Left cardiac atrium (tissue), 4 donors: Measurements from ENCODE around the gene METAP2. TPM values are rescaled to one million over a fixed set of nuclear protein-coding genes. Genes with fewer than 3 reads are reported as not detected.

Experiments
- ATAC-seq, 2 donors: fragments of 200-7000 bp; cut with Tn5 transposase; one replicate each; pipeline ENCODE4 v1.9.1; 2020; ENCODE audit warnings: mild to moderate bottlenecking in 2 of 2, moderate library complexity in 2 of 2
- DNase-seq: peaks from one replicate; pipeline ENCODE4 v3.0.0-alpha.2; 2020
- intact Hi-C, 2 donors: fragments of 100-400 bp; cut with DNase I; formaldehyde crosslinking; loops; one replicate each; pipeline versions ENCODE4 v1.14.1 to v1.15.1; 2022 to 2023
- total RNA-seq, 2 donors: library from RNA; stranded (reverse); fragmentation: NEBNext Ultra II Directional; extraction: Animal tissue kit (Norgen Biotek cat#: 25700); gene quantifications; one replicate each; pipeline ENCODE4 v1.2.1, GENCODE V29; 2021
- donor health status: DM: no; HTN: yes; CAD: no.
- donor health status: DM: no; HTN: yes; CAD: no; lungs with severe emphysema.
- donor health status: DM: yes; HTN: yes; CAD: no.
- donor health status: Dilated cardiomyopathy.

METAP2 gene
- total RNA-seq, 2 donors from 2014 or later = 51.9 to 60.2 TPM

DNA sequence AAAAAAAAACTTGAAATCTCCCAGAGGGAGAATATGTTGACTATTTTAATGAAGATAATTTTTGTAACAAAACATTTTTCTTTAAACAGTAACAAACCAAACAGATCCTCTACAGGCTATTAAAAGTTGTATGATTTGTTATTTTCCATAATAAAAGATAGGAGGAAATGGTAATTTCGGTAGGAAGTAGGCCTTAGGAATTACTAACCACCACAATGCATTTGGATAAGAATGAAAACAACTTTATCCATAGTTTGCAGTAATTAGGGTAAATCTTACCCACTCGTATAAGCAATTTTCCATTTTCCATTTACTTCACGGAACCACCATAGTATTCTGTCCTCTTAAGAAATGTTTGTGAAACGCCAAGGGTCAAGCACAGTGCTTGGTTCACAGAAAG is 71.4 kb downstream of the METAP2 start:
- no peak for DNase-seq
- intact Hi-C loops = no loop called here
- ATAC-seq = no peak

DNA sequence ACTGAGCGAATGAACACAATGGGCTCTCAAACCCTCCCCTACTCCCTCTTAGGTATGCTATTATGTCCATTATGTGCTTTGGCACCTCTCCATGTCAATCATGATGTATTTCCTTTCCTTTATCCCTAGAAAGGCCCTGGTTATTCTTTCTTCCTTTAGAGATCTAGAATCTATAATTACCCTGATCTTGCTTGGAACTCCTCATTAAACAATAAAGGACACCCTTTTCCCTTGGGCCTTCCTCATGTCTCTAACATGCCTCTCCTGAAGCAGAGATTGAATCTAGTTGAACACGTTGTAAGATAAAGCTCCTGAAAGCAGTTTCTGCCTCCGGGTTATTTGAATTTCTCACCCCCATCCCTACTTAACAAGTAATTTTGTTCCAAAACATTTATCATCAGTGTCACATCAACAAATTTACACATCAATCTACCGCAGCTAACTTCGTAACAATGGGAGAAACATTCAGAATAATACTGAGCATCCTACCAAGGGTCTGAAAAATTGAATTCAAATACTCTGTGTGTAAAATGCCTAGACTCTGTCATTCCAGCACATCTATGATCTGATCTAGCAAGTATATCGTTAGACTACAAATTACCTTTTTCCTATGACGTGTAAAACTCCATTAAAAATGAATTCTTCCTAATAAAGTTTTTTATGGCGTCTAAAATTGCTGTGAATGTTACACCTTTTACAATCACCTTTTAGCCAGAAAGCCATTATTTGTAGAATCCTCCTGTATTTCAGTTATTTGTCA is 72.0 kb downstream of the METAP2 start:
- ATAC-seq (no peak), DNase-seq (no peak)
- intact Hi-C loops = no loop called here

DNA sequence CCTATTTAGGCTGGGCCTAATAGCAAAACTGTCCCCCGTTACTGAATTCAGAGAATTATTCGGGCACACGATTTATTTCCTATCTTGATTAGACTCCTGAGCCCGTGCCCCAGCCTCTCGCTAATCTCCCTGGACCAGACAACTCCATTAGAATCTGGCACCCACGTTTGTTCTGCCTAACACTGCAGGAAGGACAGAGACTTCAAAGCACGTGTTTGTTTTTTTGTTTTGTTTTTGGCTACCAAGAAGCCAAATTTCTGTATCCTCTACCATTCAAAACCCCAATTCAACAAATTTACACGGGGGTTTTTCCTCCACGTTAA is 72.5 kb downstream of the METAP2 start:
- intact Hi-C loops = no loop called here
- DNase-seq (no peak), ATAC-seq (no peak)

DNA sequence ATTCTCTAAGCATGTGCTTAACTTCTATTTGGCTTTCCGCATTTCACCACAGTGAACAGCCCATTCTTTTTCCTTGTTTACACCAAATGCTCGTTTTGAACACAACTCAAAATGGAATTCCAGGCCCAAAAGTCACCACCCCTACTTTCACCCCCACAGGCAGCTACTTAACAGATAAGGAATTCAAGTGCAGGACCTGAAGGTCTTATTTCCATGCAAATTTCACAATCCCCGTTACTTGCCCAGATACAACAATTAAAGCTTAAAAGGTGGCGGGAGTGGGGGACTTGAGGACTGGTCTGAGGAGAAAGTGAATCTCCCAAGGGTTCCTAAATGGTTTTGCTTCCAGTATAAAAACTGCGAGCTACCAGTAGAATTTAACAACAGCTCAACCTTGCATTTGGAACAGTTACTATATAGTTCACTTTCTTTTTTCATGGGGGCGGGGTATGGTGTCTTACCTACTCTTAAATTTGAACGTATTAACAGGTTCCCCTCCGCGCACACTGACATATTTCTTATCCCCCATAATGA is 73.6 kb downstream of the METAP2 start:
- intact Hi-C loops = no loop called here
- DNase-seq = no peak
- ATAC-seq = no peak

DNA sequence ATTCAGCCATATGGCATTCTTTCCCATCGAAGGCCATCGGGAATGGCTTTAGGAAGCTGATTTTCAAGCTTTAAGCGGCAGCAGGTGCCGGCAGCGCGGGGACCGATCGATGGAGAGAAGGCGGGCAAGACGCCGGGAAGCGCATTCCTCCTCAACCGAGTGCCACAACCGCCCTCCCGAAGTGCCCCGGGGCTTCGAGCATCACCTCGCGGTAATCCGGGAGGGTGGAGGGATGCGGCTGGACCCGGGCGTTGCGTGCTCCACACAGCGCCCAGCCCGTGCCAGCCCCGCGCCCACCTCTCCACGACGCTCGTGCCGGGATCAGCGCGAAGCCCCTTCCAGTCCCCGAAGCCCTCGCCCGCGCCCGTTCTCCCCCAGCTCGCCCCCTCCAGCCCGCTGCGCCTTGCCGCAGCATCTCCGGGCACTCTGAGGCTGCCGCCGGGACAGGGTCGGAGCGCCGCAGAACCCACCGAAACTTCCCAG is 74.1 kb downstream of the METAP2 start:
- ATAC-seq = peak; percentile 58 to 76
- intact Hi-C loops = no loop called here

DNA sequence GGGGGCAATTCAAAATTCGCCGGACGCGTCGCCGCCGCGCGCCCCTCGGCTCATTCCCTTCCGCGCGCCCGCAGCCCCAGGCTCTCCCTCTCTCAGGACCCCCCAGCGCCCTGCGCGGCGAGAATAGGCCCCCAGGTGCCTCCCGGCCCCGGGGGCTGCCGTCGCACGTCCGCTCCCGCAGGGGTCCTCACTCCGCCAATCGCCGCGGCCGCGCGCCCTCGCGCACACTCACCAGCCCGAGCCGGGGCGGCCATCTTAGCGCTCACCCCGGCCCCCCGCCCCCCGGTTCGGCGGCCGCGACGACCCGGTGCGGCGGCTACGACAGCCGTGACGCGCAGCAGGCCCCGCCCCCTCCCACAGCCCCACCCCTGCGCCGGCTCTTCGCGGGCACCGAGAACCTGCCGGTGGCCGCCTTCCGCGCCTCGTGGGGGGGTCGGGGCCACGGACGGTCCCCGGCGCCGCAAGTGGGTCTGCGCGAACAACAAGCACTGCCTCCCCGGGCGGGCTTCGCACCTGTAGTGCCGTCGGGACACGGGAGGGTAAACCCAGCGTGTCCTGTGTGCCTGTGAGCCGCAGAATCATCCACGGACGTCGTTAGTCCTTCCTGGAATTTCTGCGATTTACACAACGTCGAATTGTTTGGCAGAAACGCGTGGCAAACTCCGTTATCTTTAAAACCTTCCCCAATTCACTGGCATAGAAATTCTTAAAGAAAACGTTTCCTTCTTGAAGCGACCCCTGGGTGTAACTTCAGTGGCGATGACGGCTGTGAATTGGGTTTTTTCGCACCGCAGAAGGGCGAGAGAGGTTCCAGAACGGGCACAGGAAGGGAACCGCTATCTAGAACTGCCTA is 74.8 kb downstream of the METAP2 start:
- DNase-seq = peak; percentile 41
- peak; percentile 96 for ATAC-seq
- intact Hi-C loops = no loop called here

More for the DNA sequence above, 74.1 kb downstream of the METAP2 start:
- DNase-seq = no peak

DNA sequence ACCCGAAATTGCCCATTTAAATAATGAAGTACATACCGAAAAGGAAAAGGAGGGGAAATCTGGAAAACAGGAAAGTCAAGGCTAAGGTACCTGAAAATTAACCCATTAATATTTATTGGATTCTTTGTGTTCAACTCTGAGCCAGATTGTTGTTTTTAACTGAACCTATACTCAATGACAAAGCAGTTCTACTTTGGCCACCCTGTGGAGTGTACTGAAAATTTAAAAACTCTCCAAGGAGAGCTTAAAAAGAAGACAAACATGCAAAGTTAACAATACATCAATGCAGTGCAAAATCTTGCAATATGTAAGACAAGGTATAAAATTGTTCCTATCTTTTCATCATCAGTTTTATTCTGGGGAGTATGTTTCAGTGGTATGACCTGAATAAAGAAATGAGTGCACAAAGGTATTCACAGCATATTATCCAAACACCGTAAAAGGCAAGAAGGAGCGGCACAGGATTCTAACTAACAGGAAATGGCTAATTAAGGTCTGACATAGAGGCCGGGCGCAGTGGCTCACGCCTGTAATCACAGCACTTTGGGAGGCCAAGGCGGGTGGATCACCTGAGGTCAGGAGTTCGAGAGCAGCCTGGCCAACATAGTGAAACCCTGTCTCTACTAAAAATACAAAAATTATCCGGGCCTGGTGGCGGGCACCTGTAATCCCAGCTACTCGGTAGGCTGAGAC is 75.6 kb downstream of the METAP2 start:
- DNase-seq (no peak), ATAC-seq (no peak)
- intact Hi-C loops = no loop called here

DNA sequence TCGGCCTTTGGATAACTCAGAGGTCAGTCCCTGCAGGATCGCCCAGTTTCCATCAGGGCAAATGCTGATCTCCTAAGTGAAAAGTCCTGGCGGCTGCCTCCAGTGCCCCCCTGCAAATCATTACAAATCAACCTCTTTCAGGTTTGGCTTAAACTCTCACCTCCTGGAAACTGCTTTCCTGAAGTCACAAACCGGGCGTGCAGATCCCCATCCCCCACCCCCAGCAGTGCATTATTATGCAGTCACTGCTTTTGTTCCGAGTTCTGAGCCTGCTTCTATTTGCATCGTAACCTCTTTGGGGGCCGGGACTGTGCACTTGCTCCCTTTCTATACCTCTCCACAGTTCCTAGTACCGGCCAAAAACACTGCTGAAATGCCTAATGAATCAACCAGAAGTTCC is 77.4 kb downstream of the METAP2 start, which contains the start of gene USP44:
USP44 (minus strand) TSS at position 172 of the 400 bp plus-strand sequence. CDS start 17,220 bp downstream, outside the sequence.
- intact Hi-C loops = no loop called here
- DNase-seq = no peak
- no peak for ATAC-seq

DNA sequence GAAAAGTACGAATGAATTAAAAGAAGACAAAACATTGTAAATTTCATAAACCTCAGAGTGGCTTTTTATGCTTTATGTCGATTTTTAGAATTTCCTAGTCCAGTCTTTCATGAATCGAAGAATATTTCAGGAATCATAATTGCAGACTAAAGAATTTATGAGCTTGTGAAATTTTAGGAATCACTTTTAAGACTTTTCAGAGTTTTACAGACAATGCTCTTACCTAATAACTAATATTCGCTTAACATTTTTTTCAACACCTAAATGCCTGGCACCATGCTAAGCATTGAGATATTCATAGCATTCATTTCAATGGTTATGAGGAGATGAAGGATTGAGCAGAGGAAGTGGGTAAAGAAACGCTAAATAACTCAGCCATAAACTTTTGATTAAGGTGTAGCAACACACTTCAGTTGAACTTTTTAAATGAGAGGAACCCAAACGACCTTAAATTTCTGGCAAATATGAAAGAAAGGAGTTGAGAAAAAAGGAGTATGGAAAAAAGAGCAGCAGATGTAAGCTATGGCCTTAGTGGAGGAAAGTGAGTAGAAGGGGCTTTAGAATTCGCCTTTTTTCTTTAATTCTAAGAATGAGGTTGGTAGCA is 78.1 kb downstream of the METAP2 start:
- intact Hi-C loops = no loop called here
- ATAC-seq = no peak
- DNase-seq = no peak

DNA sequence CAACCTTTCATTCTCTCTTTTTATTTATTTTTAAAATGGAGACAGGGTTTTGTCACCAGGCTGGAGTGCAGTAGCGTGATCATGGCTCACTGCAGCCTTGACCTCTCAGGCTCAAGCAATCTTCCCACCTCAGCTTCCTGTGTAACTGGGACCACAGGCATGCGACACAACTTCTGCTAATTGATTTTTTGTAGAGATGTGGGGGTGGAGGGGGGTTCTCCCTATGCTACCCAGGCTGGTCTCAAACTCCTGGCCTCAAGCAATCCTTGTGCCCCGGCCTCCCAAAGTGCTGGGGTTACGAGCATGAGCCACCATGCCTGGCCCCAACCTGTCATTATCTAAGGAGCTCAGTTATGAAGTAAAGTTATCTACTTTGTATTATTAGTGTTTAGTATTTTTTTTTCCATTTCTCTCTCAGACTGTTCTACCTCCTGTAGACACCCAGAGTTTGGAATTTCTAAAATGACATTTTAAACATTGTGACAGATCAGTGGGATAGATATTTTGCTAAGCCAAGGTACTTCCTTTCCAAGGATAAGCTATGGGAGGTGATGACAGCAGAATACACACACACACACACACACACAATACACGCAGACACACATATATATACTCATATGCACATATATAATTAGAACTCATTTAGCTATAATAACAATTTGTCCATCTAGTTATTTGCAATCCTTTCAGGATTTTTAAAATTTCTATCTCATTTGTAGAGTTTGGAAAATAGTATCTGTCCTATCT is 79.4 kb downstream of the METAP2 start:
- intact Hi-C loops = no loop called here
- ATAC-seq (no peak), DNase-seq (no peak)

DNA sequence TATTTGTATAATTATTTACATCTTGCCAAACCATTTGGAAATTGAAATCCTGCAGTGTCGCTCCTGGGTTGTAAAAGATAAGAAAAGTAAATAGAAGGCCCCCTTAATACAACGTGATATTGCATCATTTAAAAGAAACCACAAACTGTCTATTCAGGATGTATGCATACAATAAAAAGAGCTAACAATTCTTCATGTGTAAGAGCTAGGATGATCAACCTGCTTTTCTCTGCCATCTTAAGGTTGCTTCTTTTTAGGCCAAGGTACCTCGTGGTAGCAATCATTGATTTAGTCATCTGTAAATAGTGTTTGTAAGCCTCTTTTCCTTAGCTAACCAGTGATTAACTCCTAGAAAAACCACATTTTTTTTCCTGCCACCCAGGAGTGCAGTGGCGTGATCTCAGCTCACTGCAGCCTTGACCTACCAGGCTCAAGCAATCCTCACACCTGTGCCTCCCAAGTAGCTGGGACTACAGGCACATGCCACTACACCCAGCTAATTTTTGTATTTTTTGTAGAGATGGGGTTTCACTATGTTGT is 80.7 kb downstream of the METAP2 start:
- DNase-seq (no peak), ATAC-seq (no peak)
- intact Hi-C loops = no loop called here

DNA sequence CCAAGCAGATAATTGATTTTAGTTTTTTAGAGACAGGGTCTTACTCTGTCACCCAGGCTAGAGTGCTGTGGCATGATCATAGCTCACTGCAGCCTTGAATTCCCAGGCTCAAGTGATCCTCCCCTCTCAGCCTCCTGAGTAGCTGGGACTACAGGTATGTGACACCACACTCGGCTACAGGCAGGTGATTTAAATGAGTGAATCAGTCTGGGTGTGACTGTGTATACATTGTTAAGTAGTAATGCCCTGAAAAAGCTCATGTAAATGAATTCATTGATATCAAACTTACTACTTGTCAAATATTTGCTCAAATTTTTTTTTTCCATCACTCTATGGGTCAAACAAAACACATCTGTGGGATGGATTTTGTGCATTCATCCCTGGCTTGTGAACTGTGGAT is 83.7 kb downstream of the METAP2 start:
- ATAC-seq = no peak
- intact Hi-C loops = no loop called here
- no peak for DNase-seq

Other genes with a start within 250 kb of the METAP2 start
- gene USP44, start 77.3 kb downstream of the METAP2 start, total RNA-seq = 1 to 10 TPM in 1 of 2 donors, under 1 TPM in 1; 0.92 to 2.3 TPM